Pancreas (tissue), 10 donors: Measurements from ENCODE around the gene LHX5. TPM values are rescaled to one million over a fixed set of nuclear protein-coding genes. Genes with fewer than 3 reads are reported as not detected.

Experiments used
- ATAC-seq, 4 donors: fragments of 200-7000 bp; cut with Tn5 transposase; one replicate each; pipeline versions ENCODE4 v1.8.0 to v1.9.1; 2020; ENCODE audit warnings: mild to moderate bottlenecking in 4 of 4, moderate library complexity in 4 of 4
- DNase-seq, 6 donors: peaks; one replicate each; pipeline ENCODE4 v3.0.0-alpha.2; 2020
- FAIRE-seq: peaks from 2 replicates; lab custom pipeline; 2012; peaks lifted over from hg19 to GRCh38; lab: Jason Lieb, UNC
- H3K27ac ChIP-seq, 4 donors: fragments of 200-600 bp; sonication (generic); 1 replicate in 3 of 4; 2 replicates in 1 of 4; pipeline versions ENCODE4 v1.5.0 to v1.8.0; 2020
- H3K27me3 ChIP-seq, 4 donors: fragments of 200-600 bp; one replicate each; pipeline ENCODE4 v1.8.0; 2021
- H3K36me3 ChIP-seq, 3 donors: fragments of 200-600 bp; sonication (generic) in 1 of 3; one replicate each; pipeline versions ENCODE4 v1.5.0 to v1.8.0; 2020 to 2021
- H3K4me1 ChIP-seq, 3 donors: fragments of 200-600 bp; one replicate each; pipeline ENCODE4 v1.8.0; 2021
- H3K4me3 ChIP-seq, 4 donors: fragments of 200-600 bp; sonication (generic) in 2 of 4; one replicate each; pipeline versions ENCODE4 v1.5.0 to v1.8.0; 2020 to 2021
- H3K9me3 ChIP-seq, 4 donors: fragments of 200-600 bp; one replicate each; pipeline ENCODE4 v1.8.0; 2021
- WGBS, 2 donors: extraction: QIAGEN DNeasy Blood & Tissue Kit; methylation state at CpG; one replicate each; pipeline ENCODE4 v1.1.7; 2013; 5-methylcytosine and 5-hydroxymethylcytosine counted together
- intact Hi-C, 3 donors: fragments of 100-400 bp; cut with DNase I; formaldehyde crosslinking; loops; one replicate each; pipeline versions ENCODE4 v1.11.1 to v1.14.2; 2022
- polyA plus RNA-seq, 2 donors: library from polyadenylated mRNA; stranded (reverse); fragments of 200-250 nt; gene quantifications; one replicate each; pipeline ENCODE4 v1.2.3, GENCODE V29; 2013
- total RNA-seq, 6 donors: library from RNA; stranded (reverse); fragmentation: NEBNext Ultra II Directional in 4 of 6; extraction: Animal tissue kit (Norgen Biotek cat#: 25700) in 4 of 6; gene quantifications; one replicate each; pipeline versions ENCODE4 v1.2.1 to v1.2.4, GENCODE V29; 2021 to 2023
- TF ChIP-seq, protein P1 (sequence below), 4 donors: fragments of 200-600 bp; sonication (generic) in 3 of 4; IDR thresholded peaks; one replicate each; pipeline versions ENCODE4 v1.5.0 to v1.8.0; 2021; ENCODE audit warnings: antibody characterized with exemption in 4 of 4
- donor health status: healthy with polysubstance abuse.
- donor health status: DM: no; HTN: no; CAD: no; lungs with moderate emphysema.
- donor health status: DM: no; HTN: no; CAD: no.
- donor health status: control.
- donor health status: control.
- donor health status: Bipolar disorder and iron deficiency.
- donor health status: DM: yes; HTN: yes; CAD: no.
- donor health status: DM: no; HTN: no; CAD: no.
- donor health status: DM: no; HTN: no; CAD: no.
- donor health status: DM: yes; HTN: yes; CAD: no.

Gene LHX5
- total and polyA plus RNA-seq, 8 donors, result not detected

DNA sequence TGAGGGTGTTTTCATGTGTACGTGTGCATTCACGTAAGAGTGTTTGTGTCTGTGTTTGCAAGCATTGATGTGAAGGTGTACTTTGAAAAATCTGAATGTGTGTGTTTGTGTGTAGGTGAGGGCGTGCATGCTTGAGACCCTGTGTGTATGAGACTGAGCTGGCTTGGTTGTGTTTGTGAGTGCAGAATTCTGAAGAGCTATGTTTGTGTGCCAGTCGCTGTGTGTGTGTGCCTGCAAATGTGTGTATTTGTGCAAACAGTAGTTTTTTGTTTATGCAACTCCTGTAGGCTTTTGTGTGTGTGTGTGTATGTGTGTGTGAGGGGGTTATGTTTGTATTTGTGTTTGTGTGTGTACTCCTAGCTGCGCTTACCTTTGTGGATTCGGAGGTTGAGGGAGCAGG, 1.7 kb upstream of the LHX5 start:
- no peak for ATAC-seq
- H3K36me3 ChIP-seq, result no peaks in the 10 kb centered on the region
- WGBS, 2 donors, result 33 to 46% methylated on average over 6 of the region's 6 CpGs
- TF ChIP-seq, protein P1, sequence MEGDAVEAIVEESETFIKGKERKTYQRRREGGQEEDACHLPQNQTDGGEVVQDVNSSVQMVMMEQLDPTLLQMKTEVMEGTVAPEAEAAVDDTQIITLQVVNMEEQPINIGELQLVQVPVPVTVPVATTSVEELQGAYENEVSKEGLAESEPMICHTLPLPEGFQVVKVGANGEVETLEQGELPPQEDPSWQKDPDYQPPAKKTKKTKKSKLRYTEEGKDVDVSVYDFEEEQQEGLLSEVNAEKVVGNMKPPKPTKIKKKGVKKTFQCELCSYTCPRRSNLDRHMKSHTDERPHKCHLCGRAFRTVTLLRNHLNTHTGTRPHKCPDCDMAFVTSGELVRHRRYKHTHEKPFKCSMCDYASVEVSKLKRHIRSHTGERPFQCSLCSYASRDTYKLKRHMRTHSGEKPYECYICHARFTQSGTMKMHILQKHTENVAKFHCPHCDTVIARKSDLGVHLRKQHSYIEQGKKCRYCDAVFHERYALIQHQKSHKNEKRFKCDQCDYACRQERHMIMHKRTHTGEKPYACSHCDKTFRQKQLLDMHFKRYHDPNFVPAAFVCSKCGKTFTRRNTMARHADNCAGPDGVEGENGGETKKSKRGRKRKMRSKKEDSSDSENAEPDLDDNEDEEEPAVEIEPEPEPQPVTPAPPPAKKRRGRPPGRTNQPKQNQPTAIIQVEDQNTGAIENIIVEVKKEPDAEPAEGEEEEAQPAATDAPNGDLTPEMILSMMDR (IDR thresholded peaks at IDR 0.05), result no peak
- no peak for FAIRE-seq
- H3K9me3 ChIP-seq, result no peaks in the 10 kb centered on the region
- DNase-seq, result no peak
- intact Hi-C loops, result no loop called here
- no peaks in the 10 kb centered on the region for H3K4me1 ChIP-seq
- H3K27me3 ChIP-seq, result peaks cover 0 to 21% (median 7%) of the 10 kb centered on the region in 4 donors
- H3K27ac ChIP-seq, result no peak overlapping the region
- no peak overlapping the region for H3K4me3 ChIP-seq

GRCh38 chr12:113472191-113473121, 785 bp upstream of the LHX5 start:
- H3K27me3 ChIP-seq, result peaks cover 0 to 25% (median 12%) of the 10 kb centered on the region in 4 donors
- WGBS, 2 donors, result 5 to 7% methylated on average over 51 of the region's 51 CpGs

DNA sequence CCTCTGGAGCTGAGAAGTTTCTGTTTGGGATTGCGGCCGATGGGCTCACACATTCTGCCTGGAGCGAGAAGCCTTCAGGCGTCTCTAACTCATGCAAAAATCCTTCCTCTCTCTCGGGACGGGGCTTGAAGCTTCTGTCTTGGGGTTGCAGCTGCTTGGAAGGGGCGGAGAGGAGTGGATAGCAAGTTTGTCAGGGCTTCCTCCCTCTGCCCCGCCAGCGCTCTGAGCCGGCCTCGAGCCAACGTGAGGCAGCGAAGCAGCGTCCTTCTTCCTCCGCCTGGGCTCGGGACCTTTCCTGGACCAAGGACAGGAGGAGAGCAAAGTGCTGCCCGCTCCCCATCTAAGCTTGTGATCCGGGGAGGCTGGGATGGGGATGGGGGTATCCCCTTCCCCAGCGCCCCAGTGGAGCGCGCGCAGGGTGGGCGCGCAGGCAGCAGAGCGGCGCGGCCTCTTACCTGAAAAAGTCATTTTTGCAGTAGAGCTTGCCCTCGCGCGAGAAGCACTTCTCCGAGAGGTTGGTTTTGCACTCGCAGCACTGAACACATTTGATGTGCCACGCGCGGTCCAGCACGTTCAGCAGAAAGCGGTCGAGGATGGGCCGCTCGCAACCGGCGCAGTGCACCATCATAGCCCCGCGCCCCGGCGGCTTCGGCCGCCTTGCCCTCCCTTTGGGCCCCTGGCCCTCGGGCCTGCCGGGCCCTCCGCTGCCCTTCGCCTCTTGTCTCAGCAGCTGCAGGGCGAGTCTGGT, 626 bp downstream of the LHX5 start:
- Histone ChIP-seq H3K9me3 (no peaks in the 10 kb centered on the region), H3K4me3 (no peak overlapping the region), H3K27me3 (peaks cover 0 to 36% (median 17%) of the 10 kb centered on the region in 4 donors), H3K4me1 (no peaks in the 10 kb centered on the region), H3K27ac (no peak overlapping the region), H3K36me3 (no peaks in the 10 kb centered on the region)
- TF ChIP-seq, protein P1 (IDR thresholded peaks at IDR 0.05), result no peak
- intact Hi-C loops, result no loop called here
- FAIRE-seq (no peak), ATAC-seq (no peak), DNase-seq (no peak)
- WGBS, 2 donors, result 2% methylated on average over 43 to 53 of the region's 53 CpGs

More at GRCh38 chr12:113472191-113473121, 785 bp upstream of the LHX5 start:
- intact Hi-C loops, result no loop called here
- no peaks in the 10 kb centered on the region for H3K36me3 ChIP-seq
- ATAC-seq, result no peak
- H3K27ac ChIP-seq, result no peak overlapping the region
- no peak for FAIRE-seq
- no peak for DNase-seq
- TF ChIP-seq, protein P1 (IDR thresholded peaks at IDR 0.05), result no peak
- no peaks in the 10 kb centered on the region for H3K4me1 ChIP-seq
- no peak overlapping the region for H3K4me3 ChIP-seq
- H3K9me3 ChIP-seq, result no peaks in the 10 kb centered on the region

DNA sequence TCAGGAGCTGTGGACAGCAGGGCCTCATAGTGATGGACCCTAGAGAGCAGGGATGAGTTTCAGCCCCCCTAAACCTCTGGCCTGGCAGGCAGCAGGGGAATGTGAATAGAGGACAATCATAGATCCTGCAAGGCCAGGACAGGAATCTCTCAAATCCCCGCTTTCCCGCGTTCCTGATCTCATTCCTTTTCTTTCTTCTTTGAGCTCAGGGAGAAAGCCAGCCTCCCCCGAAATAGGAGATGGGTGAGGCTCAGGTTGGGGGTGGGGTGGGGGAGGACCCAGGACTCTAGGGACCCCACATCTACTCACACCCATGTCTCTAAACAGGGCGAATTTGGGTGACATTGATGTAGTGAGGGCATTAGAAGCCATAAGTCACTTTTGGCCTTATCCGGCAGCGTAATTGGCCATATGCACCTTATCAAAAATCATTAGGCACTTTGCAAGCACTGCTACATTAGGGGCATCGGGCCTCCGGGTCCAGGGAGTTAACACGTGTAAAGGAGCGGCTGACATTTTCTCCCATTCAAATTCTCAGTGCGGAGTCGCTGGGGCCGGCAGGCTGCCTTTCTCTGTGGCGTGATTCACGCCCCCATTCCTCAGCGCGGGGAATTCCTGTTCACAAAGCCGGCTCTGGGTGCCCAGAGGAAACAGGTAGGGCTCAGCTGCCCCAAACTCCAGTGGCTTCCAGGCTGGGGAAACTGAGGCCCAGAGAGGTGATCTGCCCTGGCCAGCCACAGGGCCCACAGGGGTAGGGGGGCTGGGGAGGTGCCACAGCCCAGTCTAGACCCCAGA, 1.5 kb downstream of the LHX5 start:
- FAIRE-seq (no peak), DNase-seq (no peak), ATAC-seq (no peak)
- H3K27ac ChIP-seq, result no peak overlapping the region
- peaks cover 0 to 3% (median under 1%) of the 10 kb centered on the region in 3 donors for H3K4me1 ChIP-seq
- peaks cover 0 to 44% (median 17%) of the 10 kb centered on the region in 4 donors for H3K27me3 ChIP-seq
- intact Hi-C loops, result no loop called here
- H3K4me3 ChIP-seq, result no peak overlapping the region
- 2 to 5% methylated on average over 19 of the region's 19 CpGs for WGBS, 2 donors
- H3K36me3 ChIP-seq, result no peaks in the 10 kb centered on the region
- H3K9me3 ChIP-seq, result no peaks in the 10 kb centered on the region
- TF ChIP-seq, protein P1 (IDR thresholded peaks at IDR 0.05), result no peak
